Activated T-cell treated with anti-CD3 and anti-CD28 coated beads for 4 hours (primary cell): Measurements from ENCODE around the gene LRRC59.

Experiments used
- DNase-seq: peaks from one replicate; pipeline ENCODE4 v3.0.0-alpha.2; 2020

LRRC59 gene

DNA sequence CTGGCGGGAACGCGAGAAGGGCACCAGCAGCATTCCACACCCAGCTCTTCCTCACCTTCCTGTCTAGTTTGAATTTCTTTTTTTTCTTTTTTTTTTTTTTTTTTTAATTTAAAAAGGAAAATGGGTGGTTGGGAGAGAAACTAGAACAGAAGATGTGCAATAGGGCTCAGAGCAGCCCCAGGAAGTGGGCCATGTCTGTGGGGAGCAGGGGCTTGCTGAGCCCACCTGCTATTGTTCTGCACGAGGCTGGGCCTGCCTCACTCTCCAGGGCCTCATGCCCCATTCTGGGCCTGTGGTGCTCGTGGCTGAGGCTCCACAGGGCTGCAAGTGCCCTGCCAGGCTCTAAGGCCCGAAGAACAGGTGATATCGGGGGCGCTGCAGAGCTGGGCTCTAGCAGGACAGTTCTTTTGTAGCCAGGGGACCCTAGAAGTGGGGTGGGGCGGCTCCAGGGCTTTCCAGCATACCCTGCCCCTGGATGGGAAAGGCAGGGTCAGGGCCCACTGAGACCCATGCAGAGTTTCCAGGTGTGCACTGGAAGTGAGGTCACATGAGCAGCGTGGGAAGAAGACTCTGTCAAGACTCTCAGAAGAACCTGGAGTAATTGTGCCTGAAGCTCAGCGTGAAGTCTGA lies 36.7 kb downstream of the LRRC59 start:
- no peak for DNase-seq

DNA sequence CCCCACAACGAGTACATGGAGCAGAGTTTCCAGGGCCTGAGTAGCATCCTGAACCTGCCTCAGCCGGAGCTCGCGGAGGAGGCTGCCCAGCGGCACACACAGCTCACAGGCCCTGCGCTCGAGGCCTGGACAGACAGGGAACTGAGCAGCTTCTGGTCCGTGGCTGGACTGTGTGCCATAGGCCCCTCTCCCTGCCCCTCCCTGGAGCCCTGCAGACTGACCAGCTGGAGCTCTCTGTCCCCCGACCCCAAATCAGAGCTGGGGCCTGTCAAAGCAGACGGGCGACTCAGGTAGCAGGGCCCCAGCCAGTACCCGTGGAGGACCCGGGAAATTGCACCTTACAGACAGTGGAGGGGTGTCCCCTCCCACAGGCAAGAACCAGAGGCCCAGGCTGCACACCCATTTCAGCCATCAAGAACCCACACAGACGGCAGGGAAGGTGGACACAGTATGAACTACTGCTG lies 37.3 kb downstream of the LRRC59 start:
- DNase-seq: no peak

GRCh38 chr17:50359005-50359699 lies 38.2 kb downstream of the LRRC59 start:
- no peak for DNase-seq

- DNase-seq: no peak
Observed at GRCh38 chr17:50358177-50358576, 39.1 kb downstream of the LRRC59 start.

DNA sequence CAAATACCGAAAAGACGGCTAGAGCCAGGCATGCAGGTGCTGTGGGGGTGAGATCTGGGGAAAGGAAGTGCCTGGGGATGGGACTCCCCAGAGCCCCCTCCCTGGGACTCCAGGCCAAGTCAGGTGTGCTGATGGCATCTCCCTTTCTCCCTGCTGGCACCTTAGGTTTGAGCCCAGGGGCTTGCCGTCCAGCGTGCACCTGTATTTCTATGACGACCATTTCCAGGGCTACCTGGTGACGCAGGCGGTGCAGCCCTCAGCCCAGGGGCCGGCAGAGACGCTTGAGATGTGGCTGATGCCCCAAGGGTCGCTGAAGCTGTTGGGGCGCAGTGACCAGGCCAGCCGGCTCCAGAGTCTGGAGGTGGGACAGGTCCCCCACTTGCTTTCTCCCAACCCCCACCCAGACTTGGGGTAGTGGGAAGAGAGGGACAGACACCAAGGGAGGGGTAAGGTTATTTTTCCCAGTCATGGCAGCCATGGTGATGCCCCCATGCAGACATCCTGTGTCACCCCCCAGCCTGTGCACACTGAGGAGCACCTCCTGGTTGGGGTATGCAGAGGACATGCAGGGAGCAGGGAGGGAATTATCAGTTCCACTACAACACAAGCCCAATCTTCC lies 40.3 kb downstream of the LRRC59 start:
- no peak for DNase-seq

DNA sequence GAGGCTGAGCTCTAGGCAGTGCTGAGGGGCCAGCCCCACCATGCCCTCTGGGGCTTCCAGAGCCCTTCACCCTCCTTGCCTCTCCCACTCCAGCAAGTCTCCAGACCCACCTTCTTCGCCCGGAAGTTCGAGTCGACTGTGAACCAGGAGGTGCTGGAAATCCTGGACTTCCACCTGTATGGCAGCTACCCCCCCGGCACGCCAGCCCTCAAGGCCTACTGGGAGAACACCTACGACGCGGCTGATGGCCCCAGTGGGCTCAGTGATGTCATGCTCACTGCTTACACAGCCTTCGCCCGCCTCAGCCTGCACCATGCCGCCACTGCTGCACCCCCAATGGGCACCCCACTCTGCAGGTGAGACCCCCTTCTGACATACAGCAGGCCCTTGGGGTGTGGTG lies 40.9 kb downstream of the LRRC59 start:
- DNase-seq: no peak

GRCh38 chr17:50355701-50356341 lies 41.5 kb downstream of the LRRC59 start:
- no peak for DNase-seq

- DNase-seq: no peak
Observed at GRCh38 chr17:50355336-50355700, 42.0 kb downstream of the LRRC59 start.

DNA sequence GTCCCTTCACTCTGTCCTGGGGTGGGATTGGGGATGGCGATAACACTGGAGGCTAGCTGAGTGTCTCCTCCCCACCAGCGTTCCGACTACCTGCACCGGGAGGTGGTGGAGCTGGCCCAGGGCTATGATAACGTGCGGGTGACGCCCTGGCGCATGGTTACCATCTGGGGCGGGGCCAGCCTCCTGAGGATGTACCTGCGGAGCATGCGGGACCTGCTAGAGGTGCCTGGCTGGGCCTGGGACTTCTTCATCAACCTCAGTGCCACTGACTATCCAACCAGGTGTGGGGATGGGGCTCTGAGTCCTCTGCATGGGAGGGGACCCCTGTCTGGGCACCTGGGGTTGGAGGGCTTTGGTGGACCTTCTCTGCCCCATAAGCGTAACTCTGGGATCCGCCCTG lies 42.5 kb downstream of the LRRC59 start:
- DNase-seq: no peak

DNA sequence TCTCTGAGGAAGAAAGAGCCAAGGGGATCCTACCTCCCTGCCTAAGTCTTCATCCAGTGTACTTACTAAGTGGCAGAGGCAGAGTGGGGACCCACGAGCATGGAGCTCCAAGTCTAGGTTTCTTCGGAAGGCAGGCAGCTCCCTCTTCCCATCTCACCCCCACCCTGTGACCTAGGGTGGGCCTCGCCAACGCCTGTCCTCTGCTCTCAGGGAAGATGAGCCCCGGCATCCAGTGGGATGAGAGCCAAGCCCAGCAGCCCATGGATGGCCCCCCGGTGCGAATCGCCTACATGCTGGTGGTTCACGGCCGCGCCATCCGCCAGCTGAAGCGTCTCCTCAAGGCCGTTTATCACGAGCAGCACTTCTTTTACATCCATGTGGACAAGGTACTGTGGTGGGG lies 43.1 kb downstream of the LRRC59 start:
- no peak for DNase-seq

DNA sequence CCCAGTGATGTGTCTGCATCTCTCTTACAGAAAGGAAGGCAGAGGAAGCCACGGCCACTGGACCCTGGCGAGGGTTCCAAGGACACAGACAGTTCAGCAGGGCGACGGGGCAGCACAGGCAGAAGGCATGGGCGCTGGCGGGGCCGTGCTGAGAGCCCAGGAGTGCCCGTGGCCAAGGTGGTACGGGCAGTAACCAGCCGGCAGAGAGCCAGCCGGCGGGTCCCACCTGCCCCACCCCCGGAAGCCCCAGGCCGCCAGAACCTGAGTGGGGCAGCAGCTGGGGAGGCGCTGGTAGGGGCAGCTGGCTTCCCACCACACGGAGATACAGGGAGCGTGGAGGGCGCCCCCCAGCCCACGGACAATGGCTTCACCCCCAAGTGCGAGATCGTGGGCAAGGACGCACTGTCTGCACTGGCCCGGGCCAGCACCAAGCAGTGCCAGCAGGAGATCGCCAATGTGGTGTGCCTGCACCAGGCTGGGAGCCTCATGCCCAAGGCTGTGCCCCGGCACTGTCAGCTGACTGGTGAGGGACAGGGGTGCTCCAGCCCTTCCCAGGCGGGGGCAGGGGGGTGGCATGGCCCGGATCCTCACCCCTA lies 43.6 kb downstream of the LRRC59 start:
- no peak for DNase-seq

DNA sequence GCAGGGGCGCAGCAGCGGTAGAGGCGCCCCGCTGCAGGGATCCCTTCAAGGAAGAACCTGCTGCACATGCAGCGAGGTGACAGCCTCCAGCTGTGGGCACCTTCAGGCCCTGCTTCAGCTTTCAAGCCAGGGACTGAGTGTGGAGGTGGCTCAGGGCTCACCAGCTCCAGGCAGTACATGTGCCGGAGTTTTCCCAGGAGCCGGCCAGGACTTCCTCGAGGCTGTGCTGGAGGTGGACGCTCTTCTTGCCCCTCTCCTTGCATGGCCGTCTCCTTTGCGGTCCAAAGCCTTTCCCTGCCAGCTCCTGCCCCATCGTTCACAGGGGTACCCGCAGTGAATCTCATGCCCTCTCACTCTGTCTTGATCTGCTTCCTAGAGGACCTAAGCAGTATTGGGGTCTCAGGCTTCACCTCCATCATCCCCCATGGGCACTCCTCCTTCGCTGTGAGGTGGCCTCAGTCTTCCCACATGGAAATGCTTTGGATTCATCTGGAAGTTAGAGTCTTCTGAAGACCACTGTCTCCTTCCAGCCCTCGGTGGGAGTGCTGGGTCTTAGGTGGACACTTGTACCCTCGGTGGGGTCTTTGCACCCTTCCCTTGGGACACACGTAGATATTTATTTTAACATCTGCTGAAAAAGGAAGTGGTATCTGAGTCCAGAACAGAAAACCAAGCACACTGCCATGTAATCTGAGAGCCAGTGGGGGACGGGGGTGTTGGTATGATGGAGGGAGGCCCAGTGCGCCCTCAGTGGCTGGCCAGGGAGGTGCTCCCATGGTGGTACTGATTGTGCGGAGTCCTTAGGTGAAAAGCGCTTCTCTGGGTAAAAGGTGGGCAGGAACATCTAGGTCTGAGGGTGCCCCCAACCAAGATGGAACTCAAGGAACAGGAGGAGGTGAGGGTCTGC lies 44.4 kb downstream of the LRRC59 start:
- no peak for DNase-seq

DNA sequence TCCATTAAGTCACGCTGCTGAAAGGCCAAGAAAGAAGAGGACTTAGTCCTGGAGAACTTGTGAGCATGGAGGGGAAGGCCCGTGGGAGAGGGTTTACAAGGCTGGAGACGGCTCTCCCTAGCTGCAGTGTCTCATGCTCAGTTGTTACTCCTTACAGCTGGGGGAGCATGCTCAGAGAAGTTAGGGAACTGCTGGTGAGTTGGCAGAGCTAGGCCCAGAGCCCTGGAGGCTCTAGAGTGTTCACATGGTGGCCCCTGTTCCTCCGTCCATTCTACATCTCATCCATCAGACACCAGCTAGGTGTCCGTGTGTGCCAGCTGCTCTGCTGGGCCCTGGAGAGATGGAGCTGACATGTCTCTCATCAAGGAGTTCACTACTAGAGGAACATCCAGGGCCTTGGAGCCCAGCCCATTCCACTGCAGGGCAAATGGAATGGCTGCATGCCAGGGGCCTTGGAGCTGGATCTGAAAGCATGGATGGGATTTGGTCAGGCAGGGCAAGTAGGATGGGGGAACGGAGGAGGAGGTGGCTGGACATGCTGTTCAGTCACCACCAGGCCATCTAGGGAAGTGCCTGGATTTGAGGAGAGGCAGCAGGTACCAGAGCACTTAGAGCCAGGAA lies 45.1 kb downstream of the LRRC59 start:
- no peak for DNase-seq

DNA sequence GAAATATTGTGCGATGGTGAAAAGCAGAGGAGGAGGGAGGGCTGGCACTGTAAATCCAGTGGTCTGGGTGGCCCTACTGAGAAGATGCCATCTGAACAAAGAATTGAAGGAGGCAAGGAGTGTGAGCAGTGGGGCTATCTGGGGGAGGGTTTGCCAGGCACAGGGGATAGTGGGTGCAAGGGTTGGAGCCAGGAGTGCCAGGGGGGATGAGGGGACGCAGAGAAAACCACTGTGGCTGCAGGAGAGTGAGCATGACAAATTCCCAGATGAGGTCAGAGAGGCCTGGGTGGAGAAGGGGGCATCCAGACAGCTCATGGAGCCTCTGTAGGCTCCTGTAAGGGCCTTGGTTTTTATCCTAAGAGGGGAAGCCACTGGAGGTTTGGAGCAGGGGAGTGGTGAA lies 46.6 kb downstream of the LRRC59 start:
- no peak for DNase-seq

- DNase-seq: no peak
Observed at GRCh38 chr17:50349243-50349600, 48.1 kb downstream of the LRRC59 start.

DNA sequence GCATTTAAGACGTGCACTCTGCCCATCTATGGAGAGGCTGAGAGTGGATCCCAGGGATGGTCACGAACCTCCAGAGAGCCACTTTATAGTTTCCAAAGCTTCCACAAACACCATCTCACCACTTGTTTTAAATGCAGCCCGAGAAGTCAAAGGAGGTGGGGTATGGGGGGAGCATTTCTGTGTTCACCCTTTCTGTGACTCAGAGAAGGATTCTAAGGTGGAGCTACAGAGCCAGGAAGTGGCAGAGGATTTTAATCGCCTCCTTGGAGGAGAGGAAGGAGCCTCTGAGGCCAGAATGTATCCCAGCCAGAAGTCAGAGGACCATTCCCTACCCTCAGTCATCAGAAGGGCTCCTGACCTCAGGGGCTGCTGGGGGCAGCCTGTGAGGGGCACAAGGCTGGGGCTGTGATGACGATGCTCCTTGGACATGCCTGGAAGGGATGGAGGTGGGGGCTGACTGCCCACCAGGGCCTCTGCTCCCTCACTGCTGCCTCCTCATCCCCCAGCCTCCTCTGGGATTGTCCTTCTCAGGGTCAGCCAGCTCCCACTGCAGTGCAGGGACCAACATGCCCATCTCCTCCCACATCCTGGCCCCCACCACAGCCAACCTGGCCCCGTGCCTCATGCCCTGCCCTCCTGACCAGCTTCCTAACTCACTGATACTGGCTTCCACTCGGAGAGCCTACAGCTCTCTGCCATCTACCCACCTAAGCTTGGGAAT lies 48.6 kb downstream of the LRRC59 start:
- no peak for DNase-seq

DNA sequence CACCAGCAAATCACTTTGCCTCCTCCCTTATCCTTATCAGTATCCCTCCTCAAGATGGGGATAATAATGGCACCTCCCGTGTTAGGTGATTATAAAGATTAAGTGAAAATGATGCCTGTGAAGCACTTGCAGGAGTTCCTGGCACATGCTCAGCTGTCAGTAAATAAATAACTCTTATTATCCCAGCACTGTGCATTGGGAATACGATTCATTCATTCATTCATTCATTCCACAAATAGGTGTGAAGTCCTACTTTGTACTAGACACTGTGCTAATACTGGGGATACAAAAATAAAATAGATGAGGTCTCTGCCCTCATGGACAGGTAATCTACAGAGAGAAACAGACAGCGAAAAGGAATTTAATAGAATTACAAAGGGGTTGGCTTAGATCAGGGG lies 49.4 kb downstream of the LRRC59 start:
- DNase-seq: no peak

DNA sequence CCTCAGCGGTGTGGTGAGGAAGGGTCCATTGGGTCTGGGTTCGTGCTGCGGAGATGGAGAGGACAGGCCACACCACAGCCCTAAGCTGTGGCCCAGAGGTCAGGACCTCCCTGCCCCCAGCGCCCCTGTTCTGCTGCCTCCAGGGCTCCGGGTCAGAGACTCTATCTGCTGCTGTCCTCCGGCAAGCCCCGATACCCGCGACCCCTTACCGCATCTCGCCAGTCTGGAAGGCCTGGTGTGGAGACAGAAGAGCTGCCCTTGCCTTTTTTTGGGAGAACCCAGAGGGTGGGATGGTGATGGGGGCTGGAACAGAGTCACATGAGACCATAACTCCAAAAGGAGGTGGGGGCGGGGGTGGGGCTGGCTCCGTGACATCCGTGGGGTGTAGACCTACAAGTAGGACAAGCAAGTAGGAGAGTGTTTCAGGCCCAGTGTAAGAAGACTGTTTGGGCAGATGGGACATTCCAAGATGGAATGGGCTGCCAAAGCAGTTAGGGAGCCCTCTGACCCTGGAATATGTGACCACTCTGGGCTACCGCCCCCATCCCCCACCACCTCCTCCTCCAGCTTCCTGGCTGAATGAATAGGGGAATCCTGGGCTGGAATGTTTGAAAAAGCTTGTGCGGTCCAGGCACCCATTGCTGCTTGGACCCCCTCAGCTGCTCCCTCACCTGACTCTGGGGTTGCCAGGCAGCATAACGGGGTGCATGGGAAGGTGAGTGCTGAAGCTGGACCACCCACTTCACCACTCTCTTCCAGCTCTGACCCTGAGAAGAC lies 50.0 kb downstream of the LRRC59 start:
- no peak for DNase-seq

GRCh38 chr17:50346313-50347116 lies 50.8 kb downstream of the LRRC59 start:
- DNase-seq: peak; percentile 23
